Immature natural killer cell (primary cell): ENCODE results near the gene ACADSB. TPM values are rescaled to one million over a fixed set of nuclear protein-coding genes. Genes with fewer than 3 reads are reported as not detected.

Experiments
- DNase-seq, 3 donors: peaks; one replicate each; pipeline ENCODE4 v3.0.0; 2022; ENCODE audit warnings: mixed read lengths in 1 of 3
- H3K27ac Mint-ChIP-seq, 6 donors: one replicate each; pipeline ENCODE4 v1.8.0; 2020; ENCODE audit warnings: mixed read lengths in 6 of 6, mild to moderate bottlenecking in 5 of 6, inconsistent platforms in 4 of 6, moderate library complexity in 3 of 6
- H3K27me3 Mint-ChIP-seq, 3 donors: one replicate each; pipeline ENCODE4 v1.8.0; 2020 to 2021; ENCODE audit warnings: low read depth in 3 of 3, mild to moderate bottlenecking in 3 of 3, mixed read lengths in 3 of 3, moderate library complexity in 3 of 3, inconsistent platforms in 1 of 3
- H3K36me3 Mint-ChIP-seq, 3 donors: one replicate each; pipeline ENCODE4 v1.8.0; 2020; ENCODE audit warnings: mixed read lengths in 3 of 3, inconsistent platforms in 2 of 3, mild to moderate bottlenecking in 2 of 3
- H3K4me1 Mint-ChIP-seq, 2 donors: one replicate each; pipeline ENCODE4 v1.8.0; 2020; ENCODE audit warnings: inconsistent platforms in 2 of 2, mild to moderate bottlenecking in 2 of 2, mixed read lengths in 2 of 2, moderate library complexity in 1 of 2
- H3K4me3 Mint-ChIP-seq, 5 donors: one replicate each; pipeline ENCODE4 v1.8.0; 2020; ENCODE audit warnings: mild to moderate bottlenecking in 5 of 5, mixed read lengths in 5 of 5, inconsistent platforms in 3 of 5, moderate library complexity in 3 of 5
- H3K9me3 Mint-ChIP-seq, 6 donors: one replicate each; pipeline ENCODE4 v1.8.0; 2020; ENCODE audit warnings: mild to moderate bottlenecking in 6 of 6, mixed read lengths in 6 of 6, inconsistent platforms in 4 of 6, moderate library complexity in 3 of 6
- polyA plus RNA-seq, 3 donors: library from polyadenylated mRNA; unstranded; fragments of 300-500 nt; fragmentation: Illumina TruSeq; gene quantifications; one replicate each; pipeline ENCODE4 v1.2.3, GENCODE V29; 2021

Gene ACADSB
- polyA plus RNA-seq, 3 donors from 2014 or later: 22.7 to 41.7 (median 30.1) TPM

DNA sequence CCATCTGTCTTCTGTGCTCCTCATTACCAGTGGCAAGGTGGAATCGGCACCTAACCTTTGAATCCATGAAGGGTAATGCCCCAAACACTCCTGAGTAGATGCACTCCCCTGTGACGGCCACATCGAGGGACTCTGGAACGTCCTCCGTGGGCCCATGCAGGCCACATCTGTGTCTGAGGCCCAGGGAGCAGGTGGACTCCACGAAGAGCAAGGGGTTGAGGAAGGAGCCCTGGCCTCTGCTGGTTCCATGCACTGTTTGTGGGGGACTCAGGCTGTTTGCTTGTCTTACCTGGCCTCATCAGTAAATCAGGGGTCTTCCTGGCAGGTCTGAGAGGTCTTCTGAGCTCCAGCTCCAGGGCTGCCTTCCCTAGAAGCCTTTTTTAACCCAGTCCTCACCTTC, 64.4 kb downstream of the ACADSB start:
- Mint-ChIP-seq H3K4me1 (no peaks in the 10 kb centered on the region), H3K27me3 (peaks cover 1 to 9% (median 2%) of the 10 kb centered on the region in 3 donors), H3K36me3 (no peaks in the 10 kb centered on the region), H3K4me3 (no peak overlapping the region), H3K9me3 (peaks cover 0 to 1% (median 0%) of the 10 kb centered on the region in 6 donors), H3K27ac (no peak overlapping the region)
- no peak for DNase-seq

DNA sequence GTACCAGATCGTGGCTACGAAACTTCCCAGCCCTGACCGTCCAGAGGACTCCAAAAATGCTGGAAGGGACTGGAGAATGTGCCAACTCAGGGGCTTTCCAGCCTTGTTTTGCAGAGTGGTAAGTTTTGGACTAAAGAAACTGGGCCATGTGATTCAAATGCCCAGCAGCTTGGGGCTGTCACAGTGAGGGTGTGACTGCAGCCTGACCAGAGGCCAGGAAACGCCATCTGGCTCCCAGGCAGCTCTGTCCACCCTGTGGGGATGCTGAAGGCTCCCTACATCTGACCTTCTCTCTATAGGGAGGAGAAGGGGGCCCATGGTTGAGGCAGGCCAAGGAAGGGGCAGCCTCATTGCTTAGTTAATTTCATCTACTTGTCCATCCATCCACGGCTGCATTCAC, 65.4 kb downstream of the ACADSB start:
- Mint-ChIP-seq H3K27me3 (peaks cover 2 to 9% (median 2%) of the 10 kb centered on the region in 3 donors), H3K4me3 (no peak overlapping the region), H3K9me3 (peaks cover 0 to 1% (median 0%) of the 10 kb centered on the region in 6 donors), H3K36me3 (no peaks in the 10 kb centered on the region), H3K27ac (no peak overlapping the region), H3K4me1 (no peaks in the 10 kb centered on the region)
- no peak for DNase-seq

GRCh38 chr10:123081896-123082295, 73.1 kb downstream of the ACADSB start:
- H3K4me1 Mint-ChIP-seq: no peaks in the 10 kb centered on the region
- H3K4me3 Mint-ChIP-seq: no peak overlapping the region
- H3K36me3 Mint-ChIP-seq: no peaks in the 10 kb centered on the region

DNA sequence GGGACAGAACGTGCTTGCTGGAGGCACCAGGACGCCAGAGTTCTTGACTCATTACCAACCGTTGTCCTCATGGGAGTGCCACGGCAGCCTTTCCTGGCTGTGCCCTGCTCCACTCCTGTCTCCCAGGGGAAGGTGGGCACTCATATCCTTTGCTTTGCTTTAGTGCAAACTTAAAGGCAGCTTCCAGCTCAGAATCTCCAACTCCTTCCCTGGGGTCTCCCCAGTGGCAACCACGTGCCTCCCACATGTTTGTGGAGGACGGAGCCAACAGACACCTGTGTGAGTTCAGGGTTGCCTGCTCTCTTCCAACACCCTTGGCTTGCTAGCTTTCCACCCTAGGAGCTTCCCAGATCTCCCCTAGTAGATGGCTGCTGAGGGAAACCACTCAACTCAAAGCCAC, 75.0 kb downstream of the ACADSB start:
- no peak overlapping the region for H3K4me3 Mint-ChIP-seq
- no peaks in the 10 kb centered on the region for H3K36me3 Mint-ChIP-seq
- DNase-seq: no peak
- H3K9me3 Mint-ChIP-seq: peaks cover 0 to 1% (median 0%) of the 10 kb centered on the region in 6 donors
- H3K27ac Mint-ChIP-seq: no peak overlapping the region
- H3K27me3 Mint-ChIP-seq: peaks cover 4 to 6% (median 5%) of the 10 kb centered on the region in 3 donors
- no peaks in the 10 kb centered on the region for H3K4me1 Mint-ChIP-seq

More at GRCh38 chr10:123081896-123082295, 73.1 kb downstream of the ACADSB start:
- Mint-ChIP-seq H3K27ac (no peak overlapping the region), H3K9me3 (peaks cover 0 to 1% (median 0%) of the 10 kb centered on the region in 6 donors), H3K27me3 (peaks cover 4 to 9% (median 5%) of the 10 kb centered on the region in 3 donors)
- DNase-seq: no peak

DNA sequence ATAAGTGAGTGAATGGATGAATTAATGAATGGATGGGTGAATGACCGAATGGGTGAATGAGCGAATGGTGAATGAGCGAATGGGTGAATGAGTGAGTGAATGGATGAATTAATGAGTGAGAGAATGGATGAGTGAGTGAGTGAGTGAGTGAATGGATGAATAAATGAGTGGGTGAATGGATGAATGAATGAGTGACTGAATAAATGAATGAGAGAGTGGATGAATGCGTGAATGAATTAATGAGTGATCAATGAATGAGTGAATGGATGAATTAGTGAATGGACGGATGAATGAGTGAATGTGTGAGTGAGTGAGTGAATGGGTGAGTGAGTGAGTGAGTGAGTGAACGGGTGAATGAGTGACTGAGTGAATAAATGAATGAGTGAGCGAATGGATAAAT, 77.5 kb downstream of the ACADSB start:
- no peak overlapping the region for H3K27ac Mint-ChIP-seq
- H3K4me1 Mint-ChIP-seq: no peaks in the 10 kb centered on the region
- no peak for DNase-seq
- no peaks in the 10 kb centered on the region for H3K36me3 Mint-ChIP-seq
- H3K4me3 Mint-ChIP-seq: no peak overlapping the region
- H3K27me3 Mint-ChIP-seq: peaks cover 4 to 6% (median 4%) of the 10 kb centered on the region in 3 donors
- H3K9me3 Mint-ChIP-seq: peaks cover 0 to 1% (median 0%) of the 10 kb centered on the region in 6 donors

DNA sequence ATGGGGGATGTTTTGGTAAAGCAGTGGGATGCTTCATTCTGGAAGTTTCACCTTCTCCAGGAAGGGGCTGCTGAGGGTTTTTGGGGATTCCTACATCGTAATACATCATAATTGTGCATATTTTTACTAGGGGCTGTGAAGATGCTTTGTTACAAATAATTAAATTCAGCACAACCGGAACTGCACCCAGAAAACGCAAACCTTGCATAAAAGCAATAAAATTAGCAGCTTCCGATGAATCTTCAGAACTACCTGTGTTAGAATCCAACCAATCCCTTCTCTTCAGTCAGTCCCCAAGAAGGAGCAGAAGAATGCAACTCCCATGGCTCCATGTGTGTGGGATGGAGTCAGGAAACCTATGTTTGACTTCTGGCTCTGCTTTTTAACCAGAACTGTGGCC, 78.5 kb downstream of the ACADSB start:
- no peak for DNase-seq
- H3K36me3 Mint-ChIP-seq: no peaks in the 10 kb centered on the region
- no peak overlapping the region for H3K4me3 Mint-ChIP-seq
- peaks cover 0 to 1% (median 0%) of the 10 kb centered on the region in 6 donors for H3K9me3 Mint-ChIP-seq
- H3K27ac Mint-ChIP-seq: no peak overlapping the region
- H3K27me3 Mint-ChIP-seq: peaks cover 4% of the 10 kb centered on the region in 3 donors
- H3K4me1 Mint-ChIP-seq: no peaks in the 10 kb centered on the region

DNA sequence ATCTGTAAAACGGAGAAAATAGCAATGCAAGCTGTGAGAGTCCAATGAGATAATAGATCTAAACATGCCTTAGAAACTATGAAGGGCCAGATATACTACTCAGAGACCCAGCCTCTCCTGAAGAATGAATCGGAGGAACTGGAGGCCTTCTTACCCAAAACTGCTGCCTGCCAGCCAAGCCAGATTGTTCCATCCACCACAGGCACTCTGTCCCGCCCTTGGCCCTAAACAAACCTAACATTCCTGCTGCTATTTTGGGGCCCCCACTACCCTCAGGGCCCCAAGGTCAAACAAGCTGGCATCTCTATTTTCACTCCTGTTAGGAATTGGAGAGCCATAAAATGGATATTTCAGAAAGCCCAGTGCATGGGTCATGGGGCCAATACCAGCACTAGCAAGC, 79.0 kb downstream of the ACADSB start:
- no peak overlapping the region for H3K27ac Mint-ChIP-seq
- DNase-seq: no peak
- H3K4me1 Mint-ChIP-seq: no peaks in the 10 kb centered on the region

DNA sequence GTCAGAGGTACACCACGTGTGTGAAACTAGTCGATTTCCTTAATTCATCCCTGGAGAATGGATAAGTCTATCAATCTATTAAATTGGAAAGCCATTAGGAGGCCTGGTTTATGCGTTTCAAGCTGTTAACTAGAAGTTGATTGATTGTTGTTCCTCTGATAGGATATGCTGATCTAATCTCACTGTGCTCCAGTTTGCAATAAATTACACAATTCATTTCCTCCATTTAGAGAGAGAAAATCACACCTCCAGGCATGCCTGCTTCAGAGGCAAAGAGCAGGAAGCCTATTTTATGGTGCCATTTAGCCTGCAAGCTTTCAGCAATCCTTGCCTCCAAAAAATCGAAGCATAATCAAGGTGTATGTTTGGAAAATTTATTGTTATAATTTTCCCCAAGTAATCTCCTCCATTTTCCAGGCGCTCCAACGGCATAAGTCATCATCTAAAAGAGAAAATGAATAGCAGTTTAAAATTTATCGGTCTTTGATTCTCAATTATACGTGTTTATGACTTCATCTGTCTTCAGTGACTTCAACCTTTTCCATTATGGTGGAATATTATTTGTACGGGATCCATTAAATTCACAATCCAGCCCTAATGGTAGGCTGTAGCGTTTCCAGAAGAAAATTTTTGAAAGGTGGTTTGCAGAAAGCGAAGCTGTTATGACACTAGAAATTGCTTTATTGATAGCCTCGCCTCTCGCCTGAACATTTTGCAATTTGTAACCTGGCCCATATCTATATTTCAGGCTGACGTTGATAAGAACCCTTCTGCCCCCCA, 84.0 kb downstream of the ACADSB start:
- no peaks in the 10 kb centered on the region for H3K9me3 Mint-ChIP-seq
- no peak for DNase-seq
- peaks cover 0 to 2% (median 0%) of the 10 kb centered on the region in 3 donors for H3K27me3 Mint-ChIP-seq
- H3K27ac Mint-ChIP-seq: no peak overlapping the region
- no peaks in the 10 kb centered on the region for H3K4me1 Mint-ChIP-seq
- no peak overlapping the region for H3K4me3 Mint-ChIP-seq
- no peaks in the 10 kb centered on the region for H3K36me3 Mint-ChIP-seq

More for the DNA sequence above, 79.0 kb downstream of the ACADSB start:
- Mint-ChIP-seq H3K4me3 (no peak overlapping the region), H3K9me3 (peaks cover 0 to 1% (median 0%) of the 10 kb centered on the region in 6 donors), H3K27me3 (peaks cover 3 to 4% (median 4%) of the 10 kb centered on the region in 3 donors), H3K36me3 (no peaks in the 10 kb centered on the region)

DNA sequence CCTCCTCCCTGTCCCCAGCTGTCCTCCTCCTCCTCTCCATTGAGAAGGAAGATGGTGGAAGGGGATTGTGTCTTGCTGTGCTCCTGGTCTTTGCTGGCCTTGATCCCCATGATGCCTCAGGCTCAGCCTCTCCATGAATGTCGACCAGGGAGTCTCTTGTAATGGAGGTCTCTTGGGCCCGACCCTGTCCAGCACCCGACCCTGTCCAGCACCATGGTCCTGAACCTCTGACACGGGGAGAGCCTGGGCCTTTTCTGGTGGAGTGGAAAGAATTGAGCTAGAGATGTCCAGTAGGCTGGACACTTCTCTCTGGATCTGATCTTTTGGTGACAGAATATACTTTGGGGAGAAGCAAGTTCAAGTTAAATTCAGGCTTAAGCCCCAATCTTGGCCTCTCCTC, 84.7 kb downstream of the ACADSB start:
- Mint-ChIP-seq H3K27ac (no peak overlapping the region), H3K4me1 (no peaks in the 10 kb centered on the region), H3K9me3 (no peaks in the 10 kb centered on the region), H3K27me3 (peaks cover 0 to 2% (median 0%) of the 10 kb centered on the region in 3 donors), H3K4me3 (no peak overlapping the region), H3K36me3 (no peaks in the 10 kb centered on the region)
- DNase-seq: no peak

DNA sequence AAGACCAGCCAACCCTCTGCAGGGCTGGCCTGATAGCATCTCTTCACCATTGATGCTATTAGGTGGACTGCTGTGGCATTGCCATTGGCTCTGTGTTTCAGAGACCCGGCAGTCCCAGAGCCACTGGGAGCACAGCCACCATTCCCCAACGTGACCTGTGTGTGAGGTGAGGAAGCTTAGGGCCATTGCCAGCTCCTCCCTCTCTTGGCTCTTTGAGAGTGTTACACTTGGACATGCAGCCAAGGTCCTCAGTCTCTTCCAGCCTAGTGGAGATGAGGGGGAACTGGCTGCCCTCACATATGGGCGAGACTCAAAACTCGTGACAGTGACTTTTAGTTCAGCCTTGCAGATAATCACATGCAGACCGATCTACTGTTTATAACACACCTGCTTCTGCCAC, 87.6 kb downstream of the ACADSB start:
- H3K27me3 Mint-ChIP-seq: peaks cover 0 to 2% (median 2%) of the 10 kb centered on the region in 3 donors
- H3K27ac Mint-ChIP-seq: no peak overlapping the region
- H3K9me3 Mint-ChIP-seq: no peaks in the 10 kb centered on the region
- DNase-seq: no peak
- H3K36me3 Mint-ChIP-seq: no peaks in the 10 kb centered on the region
- no peak overlapping the region for H3K4me3 Mint-ChIP-seq
- no peaks in the 10 kb centered on the region for H3K4me1 Mint-ChIP-seq

DNA sequence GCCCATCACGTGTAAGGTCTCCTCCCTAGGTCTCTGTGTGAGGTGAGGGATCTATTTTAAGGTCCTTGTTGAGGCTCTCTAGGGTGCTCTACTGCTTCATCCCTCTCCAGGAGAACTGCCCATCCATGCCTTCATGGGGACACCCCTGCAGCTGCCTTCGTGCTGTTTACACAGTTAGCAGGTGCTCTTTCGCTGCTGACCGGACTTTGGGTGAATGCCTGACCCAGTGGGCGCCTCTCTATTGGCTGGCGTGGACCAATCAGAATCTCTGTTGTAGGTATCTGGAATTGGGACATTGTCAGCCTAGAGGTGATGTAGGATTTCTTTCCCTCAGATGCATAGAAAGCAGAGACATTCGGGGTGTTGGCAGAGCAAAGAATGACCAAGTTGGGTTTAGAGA, 88.2 kb downstream of the ACADSB start:
- Mint-ChIP-seq H3K27me3 (peaks cover 0 to 2% (median 2%) of the 10 kb centered on the region in 3 donors), H3K27ac (no peak overlapping the region), H3K4me3 (no peak overlapping the region), H3K4me1 (no peaks in the 10 kb centered on the region), H3K9me3 (no peaks in the 10 kb centered on the region), H3K36me3 (no peaks in the 10 kb centered on the region)
- no peak for DNase-seq

DNA sequence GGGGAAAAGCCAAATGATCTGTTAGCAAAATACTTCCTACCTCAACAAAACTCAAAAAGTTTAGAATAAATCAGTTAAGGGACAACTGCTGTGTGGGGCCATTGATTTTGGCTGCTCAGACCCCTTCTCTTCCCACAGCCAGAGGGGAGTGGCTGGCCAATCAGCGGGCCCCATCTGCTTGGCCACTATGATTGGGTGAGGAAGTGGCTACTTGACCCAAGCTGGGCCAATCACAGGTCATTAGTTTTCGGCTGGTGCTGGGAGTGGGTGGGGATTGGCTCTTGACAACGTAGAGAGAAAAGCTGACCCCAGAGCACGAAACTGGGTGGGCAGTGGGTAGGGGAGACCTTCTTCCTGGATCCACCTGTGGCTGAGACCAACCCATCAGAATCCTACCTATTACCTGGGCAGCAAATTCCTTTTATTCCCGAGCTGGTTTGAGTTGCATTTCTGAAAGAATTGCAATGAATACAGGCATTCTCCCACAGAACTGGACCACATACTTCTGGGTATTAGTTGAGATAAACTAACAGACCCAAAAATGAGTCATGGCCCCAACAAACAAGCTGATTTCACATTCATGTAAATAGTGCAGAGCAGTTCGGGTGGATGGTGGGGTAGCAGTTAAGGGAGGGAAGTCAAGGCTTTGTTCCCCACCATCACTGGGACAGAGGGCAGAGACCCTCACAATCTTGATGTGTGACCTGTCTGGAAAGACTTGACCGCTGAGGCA, 91.4 kb downstream of the ACADSB start:
- H3K27ac Mint-ChIP-seq: peak overlapping the region in 1 of 6 donors; percentile 61
- H3K9me3 Mint-ChIP-seq: no peaks in the 10 kb centered on the region
- H3K4me1 Mint-ChIP-seq: no peaks in the 10 kb centered on the region
- H3K36me3 Mint-ChIP-seq: no peaks in the 10 kb centered on the region
- peaks cover 0 to 5% (median 0%) of the 10 kb centered on the region in 3 donors for H3K27me3 Mint-ChIP-seq
- no peak overlapping the region for H3K4me3 Mint-ChIP-seq
- DNase-seq: no peak

GRCh38 chr10:123101872-123102271, 93.1 kb downstream of the ACADSB start:
- no peaks in the 10 kb centered on the region for H3K4me1 Mint-ChIP-seq
- H3K27ac Mint-ChIP-seq: no peak overlapping the region
- H3K36me3 Mint-ChIP-seq: no peaks in the 10 kb centered on the region
- H3K4me3 Mint-ChIP-seq: no peak overlapping the region
- DNase-seq: no peak
- peaks cover 0 to 5% (median 0%) of the 10 kb centered on the region in 3 donors for H3K27me3 Mint-ChIP-seq
- no peaks in the 10 kb centered on the region for H3K9me3 Mint-ChIP-seq

GRCh38 chr10:123102673-123103072, 93.9 kb downstream of the ACADSB start:
- Mint-ChIP-seq H3K27me3 (peaks cover 0 to 6% (median 5%) of the 10 kb centered on the region in 3 donors), H3K4me1 (no peaks in the 10 kb centered on the region), H3K9me3 (no peaks in the 10 kb centered on the region), H3K4me3 (no peak overlapping the region), H3K27ac (no peak overlapping the region), H3K36me3 (no peaks in the 10 kb centered on the region)
- no peak for DNase-seq
